CD4-positive, alpha-beta T cell treated with Interleukin-12 subunit alpha and Interleukin-12 subunit beta, for 1 hour (primary cell): ENCODE data around the gene SLC25A21.
"Not testable (repeated sequence)": the region's sequence is repeated elsewhere in the genome, so short reads cannot be mapped to it uniquely, and the experiment has no call there.

Experiments
- DNase-seq: peaks from one replicate; pipeline ENCODE4 v3.0.0-alpha.2; 2020

SLC25A21 gene

DNA sequence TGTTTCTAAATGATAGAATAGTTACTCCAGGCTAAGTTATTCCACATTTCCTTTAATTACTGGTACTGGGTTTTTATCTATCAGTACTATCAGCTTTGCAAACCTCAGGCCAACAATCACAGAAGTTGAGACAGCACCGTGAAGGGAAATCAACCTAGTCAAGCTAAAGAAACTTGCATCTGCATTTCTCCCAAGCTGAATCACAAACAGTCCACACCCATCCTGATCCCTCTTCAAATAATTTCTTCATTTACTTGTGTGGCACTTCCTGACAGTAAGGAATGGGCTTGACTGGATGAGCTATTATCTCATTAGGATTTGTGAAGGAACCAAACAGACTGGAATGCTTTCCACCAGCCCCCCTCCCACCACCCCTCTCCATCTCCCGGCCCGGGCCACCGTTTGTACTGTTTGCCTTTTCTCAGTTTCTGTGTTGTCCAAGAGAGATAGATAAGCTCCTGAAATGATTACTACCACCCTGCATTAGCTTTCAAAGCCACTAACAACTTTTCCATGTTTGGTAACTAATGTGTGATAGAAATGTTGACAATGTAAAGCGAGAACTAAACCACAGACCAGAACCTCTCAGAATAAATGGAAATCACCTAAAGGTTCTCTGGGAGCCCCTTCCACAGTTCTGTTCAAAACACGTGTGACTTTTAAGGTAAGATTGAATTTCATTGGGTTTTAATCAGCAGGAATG, 236.3 kb downstream of the SLC25A21 start:
- no peak for DNase-seq

DNA sequence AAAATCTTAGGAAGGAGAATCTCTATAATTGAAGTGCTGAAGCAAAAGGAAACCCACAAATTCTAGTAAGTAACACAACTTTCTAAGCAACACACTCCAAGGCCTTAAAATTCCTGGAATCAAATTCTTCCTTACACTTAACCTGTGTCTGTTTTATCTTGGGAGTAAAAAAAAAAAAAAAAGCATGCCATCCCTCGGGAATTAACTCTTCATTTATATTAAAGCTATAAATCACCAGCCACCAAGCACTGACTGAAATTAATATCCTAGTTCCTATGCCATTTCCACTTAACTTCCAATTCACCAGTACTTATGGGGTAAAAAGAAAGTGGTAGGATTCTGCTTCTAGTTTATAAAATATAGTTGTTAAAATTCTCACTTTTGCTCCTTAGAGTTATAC, 238.1 kb downstream of the SLC25A21 start:
- DNase-seq: no peak

DNA sequence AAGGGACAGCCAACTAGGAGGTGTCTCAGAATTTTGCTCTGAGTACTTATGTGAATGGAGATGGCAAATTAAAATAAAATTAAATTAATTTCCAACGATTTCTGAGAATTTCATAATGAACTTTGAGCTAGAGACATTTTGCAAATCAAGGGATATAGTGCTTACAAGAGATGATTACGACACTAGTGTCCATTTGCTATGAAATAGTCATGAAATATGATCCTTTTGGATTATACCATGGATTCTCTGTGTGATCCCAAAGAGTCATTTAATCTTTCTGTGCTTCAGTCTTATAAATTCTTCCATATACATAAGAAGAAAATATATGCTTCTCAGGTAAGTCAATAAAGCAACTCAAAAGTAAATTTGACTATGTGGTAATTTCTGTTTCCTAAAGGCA, 240.6 kb downstream of the SLC25A21 start:
- DNase-seq: no peak

DNA sequence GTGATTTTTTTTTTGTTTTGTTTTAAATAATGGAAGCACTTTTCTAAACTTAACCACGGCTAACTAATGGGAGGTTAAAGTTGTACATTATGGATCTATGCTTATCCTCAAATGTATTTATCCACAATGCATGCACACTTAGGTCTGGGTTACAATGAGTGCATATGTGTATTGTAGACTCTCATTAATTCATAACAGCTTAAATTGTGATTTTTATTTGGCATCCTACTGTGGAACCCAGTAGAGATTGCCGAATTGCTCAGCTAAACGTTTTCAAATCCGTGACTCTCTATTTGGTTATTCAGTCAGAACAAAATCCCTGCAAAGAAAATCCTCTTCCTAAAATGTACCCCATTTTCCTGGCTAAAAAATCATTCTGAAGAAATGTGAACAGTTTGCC, 244.0 kb downstream of the SLC25A21 start:
- no peak for DNase-seq

DNA sequence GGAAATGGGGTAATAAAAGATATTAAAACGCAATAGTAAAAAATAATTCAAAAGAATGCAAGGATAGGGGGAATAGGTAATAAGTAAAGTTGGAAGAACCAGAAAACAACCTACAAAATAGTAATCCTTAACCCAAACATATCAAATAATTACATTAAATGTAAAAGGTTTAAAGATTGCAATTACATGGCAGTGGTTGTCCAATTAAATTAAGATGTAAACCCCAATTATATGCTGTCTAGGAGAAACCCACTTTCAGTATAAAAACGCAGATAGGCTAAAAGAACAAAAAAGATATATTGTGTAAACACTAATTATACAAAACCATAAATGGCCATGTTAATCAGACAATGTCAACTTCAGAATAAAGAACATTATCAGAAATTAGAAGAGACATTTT, 247.3 kb downstream of the SLC25A21 start:
- no peak for DNase-seq

DNA sequence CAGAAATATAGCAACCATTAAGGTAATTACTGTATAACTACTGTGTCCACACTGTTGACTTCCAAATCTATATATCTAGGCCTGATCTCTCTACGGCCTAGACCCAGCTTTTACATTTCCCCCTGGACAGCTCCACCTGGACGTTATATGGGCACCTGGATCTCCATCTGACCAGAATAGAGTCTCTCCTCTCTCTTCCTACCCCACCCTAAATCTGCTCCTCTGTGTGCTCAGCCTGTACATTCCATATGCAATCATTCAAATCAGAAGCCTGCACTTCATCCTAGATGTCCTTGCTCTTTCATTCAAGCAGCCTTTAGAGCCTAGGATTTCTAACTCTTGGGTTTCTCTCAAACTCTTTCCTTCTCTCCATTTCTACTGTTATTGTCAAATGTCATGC, 255.7 kb downstream of the SLC25A21 start:
- DNase-seq: no peak

DNA sequence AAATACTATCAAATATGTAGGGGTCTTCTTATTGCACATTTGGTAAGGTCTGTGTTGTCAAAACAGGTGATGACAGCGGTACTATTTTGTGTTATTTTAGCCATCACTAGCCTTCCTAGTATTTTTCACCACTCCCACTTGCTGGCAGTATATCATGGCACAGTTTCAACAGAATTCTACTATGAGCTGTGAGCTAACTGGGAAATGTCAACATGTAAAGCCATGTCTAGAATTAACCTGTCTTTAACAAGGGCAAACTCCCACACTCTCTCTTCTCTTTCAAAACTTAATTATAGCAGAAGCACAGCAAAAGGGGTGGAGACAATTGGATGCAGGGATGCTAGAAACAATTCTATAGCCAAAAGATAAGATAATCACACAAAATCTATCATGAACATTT, 257.3 kb downstream of the SLC25A21 start:
- no peak for DNase-seq

DNA sequence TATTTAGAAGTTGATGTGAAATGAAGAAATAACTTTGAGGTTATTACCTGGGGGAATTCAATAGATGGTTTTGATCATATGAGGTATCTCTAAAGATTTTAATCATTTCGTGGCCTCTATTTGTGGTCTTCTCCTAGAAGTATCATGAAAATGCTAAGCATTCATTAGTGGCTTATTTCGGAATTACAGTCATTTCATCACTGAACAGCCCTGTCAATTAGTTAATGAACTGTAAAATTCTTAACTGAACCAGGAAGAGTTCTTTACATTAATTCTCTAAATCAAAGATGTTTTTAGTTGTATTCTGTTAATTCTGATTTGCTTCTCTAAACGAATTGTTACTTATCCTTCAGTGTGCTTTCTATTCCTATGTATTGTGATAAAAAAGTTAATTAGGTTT, 261.8 kb downstream of the SLC25A21 start:
- DNase-seq: no peak

DNA sequence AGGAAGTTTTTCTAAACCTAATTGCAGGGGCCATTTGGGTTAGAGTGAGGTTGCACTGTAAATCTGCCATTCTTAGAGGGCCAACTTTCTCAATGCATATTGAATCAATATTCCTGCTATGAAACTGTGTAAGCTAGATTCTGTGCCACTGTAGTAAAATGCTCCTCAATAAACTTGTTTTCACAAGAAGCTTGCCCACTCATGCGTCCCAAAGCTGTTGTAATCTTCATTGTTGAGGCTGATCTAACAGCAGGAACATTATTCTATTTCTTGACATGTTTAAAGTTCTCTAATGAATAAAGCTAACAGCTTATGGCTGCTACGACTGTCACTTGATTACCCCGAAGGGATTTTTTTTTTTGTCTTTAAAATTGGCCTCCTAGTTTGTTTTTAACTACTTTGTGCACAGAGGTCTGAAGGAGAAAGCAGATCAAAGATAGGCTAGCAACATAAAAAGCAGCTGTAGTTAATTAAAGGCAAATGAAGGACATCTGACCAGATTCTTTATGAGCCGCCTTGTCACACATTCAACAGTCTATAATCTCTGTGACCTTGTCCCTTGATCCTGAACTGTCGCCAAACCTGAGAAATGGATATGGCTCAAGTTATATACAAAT, 267.0 kb downstream of the SLC25A21 start:
- DNase-seq: no peak

DNA sequence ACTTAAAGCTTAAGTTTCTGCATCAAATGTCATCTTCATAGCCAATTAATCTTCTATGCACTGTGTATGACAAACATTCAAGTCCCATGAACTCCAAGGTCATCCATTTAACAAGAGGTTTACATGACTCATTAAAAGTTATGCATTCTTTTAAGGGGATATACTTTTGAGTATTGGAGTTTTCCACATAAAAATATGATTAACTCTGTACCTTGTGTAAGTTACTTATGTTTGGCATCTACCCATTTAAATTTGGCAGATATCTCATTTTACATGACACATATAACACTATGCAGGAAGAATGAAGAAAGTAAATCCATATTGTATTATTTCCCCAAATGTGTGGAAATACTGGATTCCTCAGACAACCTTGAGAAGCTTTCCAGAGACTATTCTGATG, 270.5 kb downstream of the SLC25A21 start:
- DNase-seq: no peak

DNA sequence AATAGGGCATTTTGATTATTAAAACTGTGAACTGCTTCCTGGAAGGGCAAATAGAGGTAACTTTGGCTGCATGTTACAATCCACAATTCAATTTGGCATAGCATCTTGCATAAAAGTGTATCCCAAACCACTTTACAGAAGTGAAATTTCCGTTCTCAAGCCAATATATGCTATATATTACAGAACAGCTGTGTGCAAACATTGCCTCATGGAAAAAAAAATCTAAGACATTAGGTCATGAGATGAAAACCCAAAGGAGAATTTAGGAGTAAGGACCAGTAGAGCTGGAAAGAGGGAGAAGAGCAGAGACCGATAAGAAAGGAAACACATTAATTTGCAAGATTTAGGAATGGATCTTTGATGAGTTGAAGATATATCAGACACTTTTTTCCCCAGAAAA, 271.6 kb downstream of the SLC25A21 start:
- DNase-seq: no peak

DNA sequence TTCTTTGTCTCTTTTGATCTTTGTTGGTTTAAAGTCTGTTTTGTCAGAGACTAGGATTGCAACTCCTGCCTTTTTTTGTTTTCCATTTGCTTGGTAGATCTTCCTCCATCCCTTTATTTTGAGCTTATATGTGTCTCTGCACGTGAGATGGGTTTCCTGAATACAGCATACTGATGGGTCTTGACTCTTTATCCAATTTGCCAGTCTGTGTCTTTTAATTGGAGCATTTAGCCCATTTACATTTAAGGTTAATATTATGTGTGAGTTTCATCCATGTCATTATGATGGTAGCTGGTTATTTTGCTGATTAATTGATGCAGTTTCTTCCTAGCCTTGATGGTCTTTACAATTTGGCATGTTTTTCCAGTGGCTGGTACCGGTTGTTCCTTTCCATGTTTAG, 276.1 kb downstream of the SLC25A21 start:
- not testable (repeated sequence) for DNase-seq

DNA sequence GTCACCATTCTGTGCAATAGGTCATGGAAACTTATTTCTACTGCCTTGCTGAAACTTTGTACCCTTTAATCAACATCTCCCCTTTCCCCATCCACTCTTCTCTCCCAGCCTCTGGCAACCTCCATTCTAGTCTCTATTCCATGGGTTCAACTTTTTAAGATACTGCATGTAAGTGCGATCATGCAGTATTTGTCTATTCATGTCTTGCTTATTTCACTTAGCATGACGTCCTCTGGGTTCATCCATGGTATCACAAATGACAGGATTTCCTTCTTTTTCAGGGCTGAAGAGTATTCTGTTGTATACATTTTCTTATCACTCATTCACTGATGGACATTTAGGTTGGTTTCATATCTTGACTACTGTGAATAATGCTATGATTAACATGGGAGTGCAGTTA, 288.4 kb downstream of the SLC25A21 start:
- DNase-seq: no peak

DNA sequence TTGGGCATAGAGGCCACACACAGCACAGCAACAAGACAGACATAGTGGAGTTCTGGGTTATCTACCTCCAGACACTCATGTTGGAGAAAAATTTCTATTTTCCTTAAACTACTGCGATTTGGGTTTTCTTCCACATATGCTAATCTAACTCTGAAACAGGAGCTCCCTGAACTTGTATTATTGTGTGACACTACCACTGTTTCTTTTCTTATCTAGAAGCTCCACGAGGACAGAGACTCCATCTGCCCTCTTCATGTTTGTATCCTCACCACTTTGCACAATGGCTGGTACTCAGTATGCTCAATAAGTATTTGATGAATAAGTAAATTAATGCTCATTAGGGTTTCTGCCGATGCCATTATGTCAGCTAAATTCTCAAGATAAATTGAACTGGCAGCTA, 292.1 kb downstream of the SLC25A21 start:
- no peak for DNase-seq

DNA sequence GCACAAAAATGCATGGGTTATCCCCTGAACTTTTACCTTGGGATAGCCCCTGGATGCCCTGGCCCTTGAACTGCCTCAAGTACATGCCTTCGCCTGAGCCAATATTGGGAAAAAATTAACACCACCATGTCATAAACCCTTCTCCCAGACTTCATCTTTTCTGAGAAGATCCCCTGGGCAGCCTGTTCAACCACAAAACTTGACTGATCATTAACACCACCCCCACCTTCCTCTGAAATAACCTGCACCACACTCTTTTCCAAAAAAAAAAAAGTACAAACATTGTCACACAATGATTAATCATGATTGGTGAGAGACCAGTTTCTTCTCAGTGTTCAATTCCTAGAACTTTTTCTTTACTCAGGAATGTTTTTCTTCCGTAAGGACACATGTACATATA, 292.8 kb downstream of the SLC25A21 start:
- DNase-seq: no peak

DNA sequence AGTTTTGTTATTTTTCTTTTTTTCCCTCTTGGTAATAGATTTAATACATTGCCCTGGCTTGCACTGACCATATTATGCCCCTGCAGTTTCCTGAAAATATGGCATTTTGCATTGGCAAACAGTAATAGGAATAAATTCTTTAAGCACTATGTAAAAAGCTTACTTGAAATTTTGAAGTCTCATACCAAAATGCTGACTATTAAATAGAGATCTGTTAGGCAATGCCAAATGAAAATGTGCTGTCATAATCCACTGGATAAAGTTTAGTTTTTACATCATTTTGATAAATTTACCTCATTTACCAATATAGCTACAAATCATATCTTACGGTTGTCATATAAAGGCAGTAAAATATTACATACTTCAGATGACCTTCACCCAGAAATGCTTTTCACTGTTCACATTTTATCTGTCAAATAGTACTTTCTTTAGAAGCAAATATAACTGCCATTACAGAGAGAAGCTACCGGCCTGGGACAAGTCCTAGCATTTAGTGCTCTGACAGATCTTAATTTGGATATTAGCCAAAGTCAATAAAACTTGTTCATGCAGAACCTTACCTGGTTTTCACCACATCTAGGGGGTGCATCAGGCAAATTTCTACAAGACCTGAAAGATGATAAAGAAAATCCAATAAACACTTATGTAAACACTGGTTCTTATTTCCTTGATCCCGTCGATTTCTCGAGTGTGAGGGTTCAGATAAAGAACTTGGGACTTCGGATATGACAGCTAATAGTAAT, 297.8 kb downstream of the SLC25A21 start:
- no peak for DNase-seq

DNA sequence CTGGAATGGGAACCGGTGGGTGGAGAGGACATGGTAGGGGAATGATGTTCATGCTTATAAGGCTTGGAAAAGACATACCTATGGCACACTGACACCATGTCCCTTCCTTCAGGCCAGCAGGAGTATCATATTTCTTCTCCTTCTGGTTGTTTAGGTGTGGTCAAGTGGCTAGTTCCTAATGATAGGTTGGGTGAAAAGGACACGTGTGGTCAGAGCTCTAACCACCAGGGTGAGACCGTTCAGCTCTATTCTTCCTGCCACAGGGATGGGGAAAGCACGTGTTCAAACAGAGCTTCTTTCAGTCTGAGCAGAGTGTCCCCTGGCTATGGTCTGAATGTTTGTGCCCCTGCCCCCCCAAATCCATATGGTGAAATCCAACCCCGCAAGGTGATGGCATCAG, 301.6 kb downstream of the SLC25A21 start:
- no peak for DNase-seq

DNA sequence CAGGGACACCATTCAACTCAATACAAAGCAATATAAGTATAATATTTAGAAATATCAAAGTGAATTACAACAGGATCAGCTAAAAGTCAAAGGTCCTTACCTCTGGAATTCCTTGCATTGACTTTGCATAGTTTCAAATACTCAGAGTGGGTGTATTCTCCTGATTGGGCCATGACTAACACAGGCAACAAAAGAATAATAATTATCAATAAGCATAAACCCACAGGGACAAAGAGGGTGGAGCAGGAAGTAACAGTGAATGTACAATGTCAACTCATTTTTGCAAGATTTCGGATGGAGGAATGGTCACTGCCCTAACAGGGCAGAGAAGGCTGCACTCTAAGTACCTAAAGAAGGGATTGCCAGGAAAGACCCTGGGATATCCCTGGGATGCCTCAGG, 303.3 kb downstream of the SLC25A21 start:
- DNase-seq: no peak

DNA sequence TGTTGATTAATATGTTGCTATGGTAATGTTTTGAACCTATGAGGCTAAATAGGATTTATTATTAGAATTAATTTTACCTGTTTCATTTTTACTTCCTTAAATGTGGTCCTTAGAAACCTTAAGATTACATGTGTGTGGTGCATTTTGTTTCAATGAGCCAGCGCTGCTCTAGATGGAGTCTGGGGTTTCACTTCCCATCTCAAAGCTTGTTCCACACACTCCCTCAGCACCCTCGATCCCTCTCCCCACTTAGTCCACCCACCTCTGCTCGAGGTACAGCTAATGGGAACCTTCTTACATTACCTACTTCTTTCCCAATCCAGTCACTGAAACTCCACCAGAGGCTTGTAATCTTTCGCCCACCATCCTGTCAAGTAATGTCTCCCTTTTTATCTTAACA, 305.5 kb downstream of the SLC25A21 start:
- DNase-seq: no peak

DNA sequence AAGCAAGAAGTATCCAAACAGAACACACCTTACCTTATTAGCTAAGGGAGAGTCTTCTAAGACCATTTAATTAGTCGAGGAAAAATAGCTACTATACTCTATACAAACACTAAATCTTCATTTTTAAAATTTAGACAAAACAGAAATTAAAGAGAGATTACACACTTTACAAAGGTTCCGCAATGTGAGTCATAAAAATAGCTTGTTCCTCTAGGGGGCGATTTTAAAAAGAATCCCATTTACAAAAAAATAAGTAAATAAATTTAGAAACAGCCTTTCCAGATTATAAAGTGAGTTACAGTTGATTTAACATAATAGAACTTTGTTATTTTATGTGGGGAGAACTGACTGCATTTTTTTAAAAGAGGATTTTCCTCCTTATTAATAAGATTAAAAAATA, 309.1 kb downstream of the SLC25A21 start:
- DNase-seq: no peak

DNA sequence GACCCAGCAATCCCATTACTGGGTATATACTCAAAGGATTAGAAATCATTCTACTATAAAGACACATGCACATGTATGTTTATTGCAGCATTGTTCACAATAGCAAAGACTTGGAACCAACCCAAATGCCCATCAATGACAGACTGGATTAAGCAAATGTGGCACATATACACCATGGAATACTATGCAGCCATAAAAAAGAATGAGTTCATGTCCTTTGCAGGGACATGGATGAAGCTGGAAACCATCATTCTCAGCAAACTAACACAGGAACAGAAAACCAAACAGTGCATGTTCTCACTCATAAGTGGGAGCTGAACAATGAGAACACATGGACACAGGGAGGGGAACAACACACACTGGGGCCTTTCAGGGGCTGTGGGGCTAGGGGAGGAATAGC, 310.2 kb downstream of the SLC25A21 start:
- DNase-seq: not testable (repeated sequence)

DNA sequence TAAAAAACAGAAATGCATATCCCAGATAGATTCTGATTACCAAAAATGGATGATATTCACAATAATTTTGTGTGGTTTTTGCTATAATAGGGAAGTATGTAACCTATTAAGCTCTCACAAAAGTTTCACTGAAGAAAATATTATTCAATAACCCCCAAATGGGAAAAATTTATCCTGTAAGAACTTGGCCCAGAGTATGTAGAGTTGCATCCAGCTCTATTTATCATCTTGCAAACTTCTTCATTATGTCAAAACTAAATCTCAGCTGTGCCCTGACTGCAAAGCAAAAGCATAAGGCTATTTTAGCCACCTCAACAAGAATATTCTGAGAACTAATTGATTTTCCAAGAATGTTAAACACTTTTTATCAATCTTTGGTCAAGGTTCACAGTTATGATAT, 311.6 kb downstream of the SLC25A21 start:
- DNase-seq: no peak

DNA sequence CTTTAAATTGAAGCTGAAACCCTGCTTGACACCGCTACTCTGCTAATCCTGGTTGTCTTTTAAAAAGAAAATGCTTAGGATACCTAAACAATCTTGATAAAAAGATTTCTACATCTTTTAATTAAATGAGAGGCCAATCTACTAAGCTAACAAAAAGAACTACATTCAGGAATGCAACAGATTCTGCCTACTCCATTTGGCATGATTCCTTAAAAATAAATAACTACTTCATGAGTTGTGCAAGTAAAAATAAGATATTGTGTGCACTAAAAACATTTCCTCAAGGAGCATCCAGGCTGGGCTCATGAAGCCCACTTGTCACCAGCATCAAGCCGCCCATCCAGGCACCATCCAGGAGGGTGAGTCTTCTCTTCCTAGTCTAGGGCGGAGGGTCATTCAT, 313.3 kb downstream of the SLC25A21 start:
- no peak for DNase-seq

DNA sequence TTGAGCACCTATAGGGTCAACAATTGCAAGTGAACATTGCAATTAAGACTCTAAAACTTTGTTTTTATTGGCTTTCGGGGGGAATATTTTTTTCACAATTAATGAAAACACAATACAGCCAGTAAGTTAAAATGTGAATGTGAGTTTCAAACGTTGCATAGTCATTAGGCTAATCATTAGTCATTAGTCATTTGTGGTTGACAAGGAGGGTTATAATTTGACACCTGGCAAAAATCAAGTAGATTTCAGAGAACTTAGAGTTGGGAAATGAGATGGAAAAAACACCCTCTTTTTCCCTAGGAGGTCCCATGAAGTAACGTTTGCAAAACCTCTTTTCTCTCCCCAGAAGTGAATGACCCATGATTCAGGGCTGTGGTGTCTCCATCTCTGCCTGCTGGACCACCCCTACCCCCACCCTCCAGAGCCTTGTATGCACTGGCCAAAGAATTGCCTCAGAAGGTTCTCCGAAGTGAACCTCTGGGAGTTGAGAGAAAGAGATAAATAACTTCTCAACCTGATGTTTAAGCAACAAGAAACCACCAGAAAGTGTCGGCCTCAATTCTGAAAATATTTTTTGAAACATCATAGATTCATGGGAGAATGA, 314.5 kb downstream of the SLC25A21 start:
- DNase-seq: no peak
